ENCODE measurements around the gene MFAP3L.

- TF ChIP-seq POLR2A (IDR thresholded peaks at IDR 0.05) (no peak), CTCF (IDR thresholded peaks at IDR 0.05) (no peak)
These were observed 21.4 kb downstream of the MFAP3L start for GRCh38 chr4:170004651-170005295.
